Choroid plexus epithelial cell (primary cell): ENCODE measurements around the gene CACNA1H.
A peak's percentile ranks its signal among the peaks of the same experiment; 100 is the strongest.
"Not testable (repeated sequence)": the region's sequence is repeated elsewhere in the genome, so short reads cannot be mapped to it uniquely, and the experiment has no call there.

ENCODE experiments used
- DNase-seq: peaks from one replicate; pipeline ENCODE4 v3.0.0-alpha.2; 2010; ENCODE audit warnings: low read depth
- H3K4me3 ChIP-seq: 2 replicates; pipeline ENCODE4 v1.5.1; 2011; ENCODE audit warnings: low read depth, mild to moderate bottlenecking, control low read depth, low read length, moderate library complexity
- TF ChIP-seq, protein P1 (sequence below): conservative IDR thresholded peaks from 2 replicates; pipeline ENCODE4 v1.5.1; 2011; ENCODE audit warnings: low read depth, mild to moderate bottlenecking, control low read depth, inconsistent platforms, low read length, moderate library complexity

CACNA1H gene

DNA sequence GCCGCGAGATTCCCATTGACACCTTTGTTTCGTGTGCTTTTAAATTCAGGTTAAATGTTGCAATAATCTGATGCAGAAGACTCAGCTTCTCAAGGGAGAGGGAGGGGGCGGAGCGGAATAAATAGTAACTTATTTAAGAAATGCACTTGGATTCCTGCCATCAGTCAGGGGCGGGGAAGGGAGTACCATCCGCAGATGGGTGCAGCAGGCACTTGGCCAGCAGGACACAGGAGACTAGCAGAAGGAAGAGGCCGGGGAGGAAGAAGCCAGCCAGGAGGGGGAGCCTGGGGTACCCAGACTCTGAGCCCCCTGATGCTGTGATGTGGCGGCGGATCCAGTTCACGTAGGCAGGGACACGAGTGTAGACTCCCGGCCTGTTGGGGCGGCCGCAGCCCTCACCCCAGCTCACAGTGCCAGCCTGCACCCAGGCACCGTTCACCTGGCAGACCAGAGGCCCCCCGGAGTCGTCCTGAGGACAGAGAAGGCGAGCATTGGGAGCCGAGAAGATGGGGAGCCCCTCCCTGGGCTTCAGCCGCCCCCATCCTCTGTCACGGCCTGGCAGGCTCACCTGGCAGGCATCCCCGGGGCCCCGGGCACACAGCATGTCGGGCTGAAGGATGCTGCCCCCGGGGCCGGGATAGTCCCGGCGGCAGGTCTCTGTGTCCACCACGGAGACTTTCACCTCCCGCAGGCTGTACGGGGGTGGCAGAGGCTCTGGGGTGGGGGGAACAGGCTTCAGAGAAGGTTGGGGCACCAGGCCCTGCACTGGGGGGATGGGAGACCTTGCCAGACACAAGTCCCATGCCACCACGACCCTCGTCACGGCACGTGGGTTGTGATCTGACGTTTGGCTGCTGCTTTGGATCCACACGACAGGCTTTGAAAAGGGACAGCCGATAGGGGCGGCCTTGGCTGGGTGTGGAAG, 69.0 kb downstream of the CACNA1H start:
- H3K4me3 ChIP-seq = no peak overlapping the region
- TF ChIP-seq, protein P1, sequence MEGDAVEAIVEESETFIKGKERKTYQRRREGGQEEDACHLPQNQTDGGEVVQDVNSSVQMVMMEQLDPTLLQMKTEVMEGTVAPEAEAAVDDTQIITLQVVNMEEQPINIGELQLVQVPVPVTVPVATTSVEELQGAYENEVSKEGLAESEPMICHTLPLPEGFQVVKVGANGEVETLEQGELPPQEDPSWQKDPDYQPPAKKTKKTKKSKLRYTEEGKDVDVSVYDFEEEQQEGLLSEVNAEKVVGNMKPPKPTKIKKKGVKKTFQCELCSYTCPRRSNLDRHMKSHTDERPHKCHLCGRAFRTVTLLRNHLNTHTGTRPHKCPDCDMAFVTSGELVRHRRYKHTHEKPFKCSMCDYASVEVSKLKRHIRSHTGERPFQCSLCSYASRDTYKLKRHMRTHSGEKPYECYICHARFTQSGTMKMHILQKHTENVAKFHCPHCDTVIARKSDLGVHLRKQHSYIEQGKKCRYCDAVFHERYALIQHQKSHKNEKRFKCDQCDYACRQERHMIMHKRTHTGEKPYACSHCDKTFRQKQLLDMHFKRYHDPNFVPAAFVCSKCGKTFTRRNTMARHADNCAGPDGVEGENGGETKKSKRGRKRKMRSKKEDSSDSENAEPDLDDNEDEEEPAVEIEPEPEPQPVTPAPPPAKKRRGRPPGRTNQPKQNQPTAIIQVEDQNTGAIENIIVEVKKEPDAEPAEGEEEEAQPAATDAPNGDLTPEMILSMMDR = no peak
- DNase-seq = peak; percentile 7

DNA sequence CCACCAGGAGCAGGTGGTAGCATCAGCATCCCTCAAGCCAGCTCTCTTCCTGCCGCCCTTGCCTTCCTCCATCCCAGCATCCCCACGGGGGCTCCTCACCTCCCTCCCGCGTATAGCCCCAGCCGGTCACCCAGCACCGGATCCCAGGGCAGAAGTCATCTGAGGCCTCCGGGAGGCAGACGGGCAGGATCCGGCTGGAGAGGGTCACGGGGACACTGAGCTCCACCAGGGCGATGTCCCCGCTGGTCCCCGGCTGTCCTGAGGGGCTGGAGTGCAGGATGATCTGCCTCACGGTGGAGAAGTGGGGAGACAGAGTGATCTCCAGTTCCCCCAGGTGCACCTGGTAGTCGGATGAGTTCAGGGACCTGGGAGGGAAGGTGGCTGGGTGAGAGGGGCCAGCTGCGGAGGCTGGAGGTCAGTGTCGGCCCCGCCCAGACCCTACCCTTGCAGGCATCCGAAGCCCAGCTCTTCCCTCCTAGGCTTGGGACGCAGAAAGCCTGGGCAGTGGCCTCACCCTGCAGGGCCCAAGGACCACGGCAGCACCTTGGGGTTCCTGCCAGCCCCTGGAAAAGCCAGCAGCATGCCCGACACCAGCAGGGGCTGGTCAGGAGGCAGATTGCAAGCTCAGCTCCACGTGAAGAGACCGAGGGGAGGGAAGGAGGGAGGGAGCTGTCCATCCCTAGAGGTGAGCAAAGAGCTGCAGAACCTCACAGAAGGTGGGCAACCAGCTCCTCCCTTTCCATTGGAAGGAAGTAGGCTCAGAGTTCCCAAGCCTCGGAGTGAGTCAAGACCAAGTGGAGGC, 69.8 kb downstream of the CACNA1H start:
- DNase-seq = no peak
- TF ChIP-seq, protein P1 = no peak
- no peak overlapping the region for H3K4me3 ChIP-seq

DNA sequence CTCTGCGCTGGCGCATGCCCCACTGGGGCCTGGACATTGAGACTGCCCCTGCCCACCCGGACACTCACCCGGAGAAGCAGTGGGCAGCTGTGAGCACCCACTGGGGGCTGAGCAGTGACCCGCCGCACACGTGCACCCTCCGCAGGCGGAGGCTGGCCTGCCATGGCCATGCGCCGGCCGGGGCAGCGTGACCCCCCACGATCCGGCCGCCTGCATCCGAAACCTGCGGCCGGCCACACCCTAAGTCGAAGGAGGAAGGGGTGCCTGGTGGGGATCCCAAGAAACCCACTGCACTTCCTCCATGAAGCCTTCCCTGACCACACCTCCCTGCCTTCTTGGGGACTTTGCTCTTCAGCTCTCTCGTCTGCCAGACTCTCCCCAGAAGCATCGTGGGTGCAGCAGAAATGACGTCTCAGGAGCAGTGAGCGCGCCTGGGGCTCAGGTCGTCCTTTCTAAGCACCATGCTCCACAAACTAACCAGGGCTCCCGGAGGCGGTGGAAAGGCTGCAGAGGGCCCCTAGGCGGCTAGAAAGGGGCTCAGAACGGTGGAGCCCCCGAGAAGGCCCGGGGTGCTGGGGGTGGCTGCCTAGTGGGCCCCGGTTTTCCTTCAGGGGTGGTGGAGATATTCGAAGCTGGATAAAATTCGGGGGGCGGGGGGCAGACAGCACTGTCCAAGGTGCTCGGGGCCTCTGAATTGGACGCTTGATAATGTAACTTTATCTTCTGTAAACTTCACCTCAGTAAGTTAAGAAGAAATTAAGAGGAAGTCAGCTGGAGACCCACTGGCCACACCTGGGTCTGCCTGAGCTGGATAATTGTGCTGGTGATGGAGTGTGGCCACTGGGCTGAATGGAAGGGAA, 70.7 kb downstream of the CACNA1H start:
- TF ChIP-seq, protein P1 = no peak
- no peak for DNase-seq
- no peak overlapping the region for H3K4me3 ChIP-seq

DNA sequence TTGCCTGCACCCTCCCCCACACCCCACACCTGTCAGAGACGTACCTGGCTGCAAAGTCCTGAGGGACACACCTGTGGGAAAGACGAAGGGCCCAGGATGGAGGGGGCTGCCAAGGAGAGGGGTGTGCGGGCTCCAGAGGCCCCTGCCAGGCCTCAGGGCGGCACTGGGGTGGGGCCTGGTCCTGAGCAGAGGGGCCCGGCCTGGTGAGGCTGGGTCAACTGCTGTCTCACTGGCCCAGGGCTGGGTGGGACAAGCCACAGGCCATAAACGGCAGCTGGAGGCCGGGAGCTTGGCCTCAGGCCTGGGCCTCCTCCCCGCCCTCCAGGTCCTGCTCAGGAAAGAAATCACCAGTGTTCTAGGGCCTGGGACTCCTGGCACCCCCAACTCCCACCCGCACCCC, 71.7 kb downstream of the CACNA1H start:
- no peak for DNase-seq
- TF ChIP-seq, protein P1 = no peak
- no peak overlapping the region for H3K4me3 ChIP-seq

DNA sequence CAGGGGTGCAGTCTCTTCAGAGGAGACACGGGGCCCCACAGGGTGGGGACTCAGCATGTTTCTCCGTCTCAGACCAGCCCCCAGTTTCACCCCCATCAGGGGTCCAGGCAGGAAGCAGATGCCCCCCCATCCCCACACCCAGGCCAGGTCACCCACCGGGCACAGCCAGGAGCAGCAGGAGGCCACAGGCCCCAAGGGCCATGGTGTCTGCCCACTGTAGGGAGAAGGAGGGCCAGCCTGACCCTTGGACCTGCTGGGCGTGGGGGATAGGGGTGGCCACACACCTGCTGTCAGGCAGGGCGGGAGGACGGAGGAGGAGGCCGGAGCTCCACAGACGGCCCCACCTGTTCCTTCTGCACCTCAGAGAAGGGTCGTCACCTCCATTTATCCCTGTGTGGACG, 72.1 kb downstream of the CACNA1H start, which contains the start of gene TPSG1:
TSS of gene TPSG1 (minus strand) at position 218 of the 401 bp plus-strand sequence. CDS start at position 202, 16 bp downstream.
- TF ChIP-seq, protein P1 = no peak
- H3K4me3 ChIP-seq = no peak within 1 kb of the TSS
- DNase-seq = no peak

DNA sequence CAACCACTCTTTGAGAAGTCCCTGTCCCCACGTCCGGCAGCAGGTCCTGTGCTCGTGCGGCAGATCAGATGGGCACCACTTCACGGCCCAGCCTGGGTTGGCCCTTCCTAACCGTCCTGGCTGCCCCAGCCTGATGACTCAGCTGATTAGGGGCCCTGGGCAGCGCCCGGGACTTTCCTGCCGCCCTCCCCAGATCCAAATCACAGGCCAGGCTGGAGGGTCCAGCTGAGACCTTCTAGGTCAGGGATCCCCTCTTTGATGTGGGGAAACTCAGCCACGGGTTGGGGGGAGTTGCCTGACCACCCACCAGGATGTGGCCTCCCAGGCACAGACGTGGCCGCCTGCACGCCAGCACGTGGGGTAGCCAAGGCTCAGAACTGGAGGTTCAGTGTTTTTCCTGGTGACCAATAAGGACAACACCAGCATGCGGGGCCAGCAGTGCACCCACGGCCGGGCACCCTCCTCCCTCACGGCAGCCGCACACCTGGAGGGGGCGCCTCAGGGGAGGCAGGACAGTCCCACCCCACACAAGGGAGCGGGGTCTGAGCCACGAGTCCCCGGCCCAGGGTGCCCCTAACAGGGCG, 72.9 kb downstream of the CACNA1H start:
- not testable (repeated sequence) for DNase-seq

DNA sequence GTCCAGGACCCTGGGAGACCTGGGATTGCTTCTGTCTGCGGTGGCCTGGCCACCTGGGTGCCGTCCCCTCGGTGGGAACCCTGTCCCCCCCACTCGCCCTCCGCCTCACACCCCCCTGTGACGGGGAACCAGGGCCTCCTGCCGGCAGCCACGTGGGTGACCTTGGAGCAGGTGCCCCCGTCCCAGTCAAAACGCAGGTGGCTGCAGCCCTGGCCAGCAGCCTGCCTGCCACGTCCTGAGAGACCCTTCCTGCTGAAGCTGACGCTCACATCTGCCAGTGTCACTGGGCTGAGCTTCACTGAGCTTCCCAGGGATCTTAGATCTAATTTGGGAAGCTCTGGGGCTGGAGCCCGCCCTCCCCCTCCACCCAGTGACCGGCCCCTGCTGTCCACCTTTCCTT, 73.8 kb downstream of the CACNA1H start:
- DNase-seq, H3K4me3 ChIP-seq: not testable (repeated sequence)

More for the DNA sequence above, 72.9 kb downstream of the CACNA1H start:
- H3K4me3 ChIP-seq = not testable (repeated sequence)

DNA sequence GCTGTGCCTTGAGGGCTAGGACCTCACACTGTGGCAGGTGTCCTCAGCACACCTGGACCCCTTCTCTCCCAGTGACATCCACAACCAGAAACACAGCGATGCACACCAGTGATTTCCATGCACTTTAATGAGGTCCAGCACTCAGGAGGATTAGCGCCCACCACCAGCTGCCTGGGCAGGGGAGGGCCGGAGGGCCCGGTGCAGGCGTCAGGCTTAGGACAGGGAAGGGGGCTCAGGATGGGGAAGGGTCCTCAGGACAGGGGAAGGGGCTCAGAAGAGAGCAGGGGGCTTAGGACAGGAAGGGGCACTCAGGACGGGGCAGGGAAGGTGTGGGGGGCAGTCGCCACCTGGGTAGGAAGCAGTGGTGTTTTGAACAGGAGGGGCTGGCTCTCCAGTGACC, 75.3 kb downstream of the CACNA1H start:
- not testable (repeated sequence) for DNase-seq, H3K4me3 ChIP-seq

DNA sequence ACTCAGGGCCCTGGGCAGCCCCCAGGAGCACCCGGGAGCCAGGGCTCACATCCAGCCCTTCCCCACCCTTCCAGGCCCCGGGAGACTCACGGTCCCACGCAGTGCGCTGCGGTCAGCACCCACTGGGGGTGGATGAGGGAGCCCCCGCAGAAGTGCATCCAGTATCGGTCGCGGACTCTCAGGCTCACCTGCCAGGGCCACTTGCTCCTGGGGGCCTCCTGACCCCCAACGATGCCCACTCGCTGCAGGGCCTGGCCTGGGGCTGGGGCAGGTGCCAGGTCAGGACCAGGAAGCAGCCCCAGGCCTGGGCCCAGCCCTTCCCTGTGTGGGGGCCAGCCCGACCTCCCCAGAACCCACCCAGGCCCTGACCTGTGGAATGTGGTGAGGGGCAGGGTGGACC, 76.6 kb downstream of the CACNA1H start:
- not testable (repeated sequence) for DNase-seq, H3K4me3 ChIP-seq

DNA sequence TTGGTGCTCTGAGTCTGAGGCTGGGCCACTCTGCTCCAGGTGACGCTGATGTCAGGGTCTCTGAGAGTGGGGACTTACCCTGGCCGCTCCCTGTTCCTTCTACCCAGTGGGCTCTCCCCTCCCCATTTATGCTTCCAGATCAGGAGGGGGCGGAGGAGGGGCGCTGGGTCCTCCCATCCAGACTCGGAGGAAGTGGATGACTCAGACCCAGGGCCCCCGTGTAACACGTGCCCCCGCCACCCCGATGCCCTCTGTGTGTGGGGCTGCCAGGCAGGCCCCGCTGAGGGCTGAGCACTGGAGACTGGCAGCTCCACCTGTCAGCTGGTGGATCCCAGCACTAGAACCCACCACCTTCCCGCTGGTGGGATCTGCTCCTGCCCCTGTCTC, 77.2 kb downstream of the CACNA1H start, which contains the start of gene TPSB2:
TSS of gene TPSB2 (minus strand) at position 101 of the 387 bp plus-strand sequence. CDS start 233 bp downstream, outside the sequence.
- not testable (repeated sequence) for DNase-seq, H3K4me3 ChIP-seq
